Pancreas (tissue), 10 donors: ENCODE measurements around the gene TRIO. TPM values are rescaled to one million over a fixed set of nuclear protein-coding genes. Genes with fewer than 3 reads are reported as not detected.

Experiments used
- ATAC-seq, 4 donors: fragments of 200-7000 bp; cut with Tn5 transposase; one replicate each; pipeline versions ENCODE4 v1.8.0 to v1.9.1; 2020; ENCODE audit warnings: mild to moderate bottlenecking in 4 of 4, moderate library complexity in 4 of 4
- DNase-seq, 6 donors: peaks; one replicate each; pipeline ENCODE4 v3.0.0-alpha.2; 2020
- FAIRE-seq: peaks from 2 replicates; lab custom pipeline; 2012; peaks lifted over from hg19 to GRCh38; lab: Jason Lieb, UNC
- H3K27ac ChIP-seq, 4 donors: fragments of 200-600 bp; sonication (generic); 1 replicate in 3 of 4; 2 replicates in 1 of 4; pipeline versions ENCODE4 v1.5.0 to v1.8.0; 2020
- H3K27me3 ChIP-seq, 4 donors: fragments of 200-600 bp; one replicate each; pipeline ENCODE4 v1.8.0; 2021
- H3K36me3 ChIP-seq, 3 donors: fragments of 200-600 bp; sonication (generic) in 1 of 3; one replicate each; pipeline versions ENCODE4 v1.5.0 to v1.8.0; 2020 to 2021
- H3K4me1 ChIP-seq, 3 donors: fragments of 200-600 bp; one replicate each; pipeline ENCODE4 v1.8.0; 2021
- H3K4me3 ChIP-seq, 4 donors: fragments of 200-600 bp; sonication (generic) in 2 of 4; one replicate each; pipeline versions ENCODE4 v1.5.0 to v1.8.0; 2020 to 2021
- H3K9me3 ChIP-seq, 4 donors: fragments of 200-600 bp; one replicate each; pipeline ENCODE4 v1.8.0; 2021
- WGBS, 2 donors: extraction: QIAGEN DNeasy Blood & Tissue Kit; methylation state at CpG; one replicate each; pipeline ENCODE4 v1.1.7; 2013; 5-methylcytosine and 5-hydroxymethylcytosine counted together
- intact Hi-C, 3 donors: fragments of 100-400 bp; cut with DNase I; formaldehyde crosslinking; loops; one replicate each; pipeline versions ENCODE4 v1.11.1 to v1.14.2; 2022
- polyA plus RNA-seq, 2 donors: library from polyadenylated mRNA; stranded (reverse); fragments of 200-250 nt; gene quantifications; one replicate each; pipeline ENCODE4 v1.2.3, GENCODE V29; 2013
- total RNA-seq, 6 donors: library from RNA; stranded (reverse); fragmentation: NEBNext Ultra II Directional in 4 of 6; extraction: Animal tissue kit (Norgen Biotek cat#: 25700) in 4 of 6; gene quantifications; one replicate each; pipeline versions ENCODE4 v1.2.1 to v1.2.4, GENCODE V29; 2021 to 2023
- TF ChIP-seq, protein P1 (sequence below), 4 donors: fragments of 200-600 bp; sonication (generic) in 3 of 4; IDR thresholded peaks; one replicate each; pipeline versions ENCODE4 v1.5.0 to v1.8.0; 2021; ENCODE audit warnings: antibody characterized with exemption in 4 of 4
- donor health status: healthy with polysubstance abuse.
- donor health status: DM: no; HTN: no; CAD: no; lungs with moderate emphysema.
- donor health status: DM: no; HTN: no; CAD: no.
- donor health status: control.
- donor health status: control.
- donor health status: Bipolar disorder and iron deficiency.
- donor health status: DM: yes; HTN: yes; CAD: no.
- donor health status: DM: no; HTN: no; CAD: no.
- donor health status: DM: no; HTN: no; CAD: no.
- donor health status: DM: yes; HTN: yes; CAD: no.

The TRIO gene
- total and polyA plus RNA-seq, 8 donors, result 27.3 to 82.5 (median 38.3) TPM

DNA sequence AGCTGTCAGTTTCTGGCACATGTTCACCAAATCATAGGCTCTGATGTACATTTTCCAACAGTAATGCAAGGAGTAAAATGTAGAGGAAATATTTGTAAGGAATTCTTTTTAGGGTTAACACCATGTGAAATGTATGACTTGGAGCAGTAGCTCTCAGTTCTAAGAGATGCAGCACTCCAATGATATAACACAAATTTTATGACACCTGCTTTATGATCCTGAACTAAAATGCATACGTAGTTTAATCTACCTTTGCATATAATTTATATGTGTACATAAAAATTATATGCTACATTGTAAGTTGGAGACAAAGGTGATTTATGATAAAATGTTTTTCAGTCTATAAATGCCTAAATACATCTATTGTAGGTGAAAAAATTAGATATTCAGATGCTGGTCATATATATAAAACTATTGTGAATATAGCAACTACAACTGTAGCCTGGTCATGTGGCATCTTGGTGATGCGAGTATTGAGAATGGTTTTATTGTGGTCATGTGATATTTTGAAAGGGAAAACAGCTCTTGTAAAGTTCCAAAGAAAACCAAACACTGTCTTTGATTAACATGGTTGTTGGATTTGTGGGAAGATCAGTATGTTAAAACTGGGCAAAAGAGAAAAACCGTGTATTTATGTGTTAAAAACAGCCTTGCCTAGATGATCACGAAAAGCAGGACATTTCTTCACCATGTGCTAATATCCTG, 171.0 kb downstream of the TRIO start:
- intact Hi-C loops, result no loop called here
- Histone ChIP-seq H3K9me3 (no peaks in the 10 kb centered on the region), H3K27me3 (no peaks in the 10 kb centered on the region), H3K27ac (no peak overlapping the region), H3K4me3 (no peak overlapping the region), H3K4me1 (peaks cover 5 to 13% (median 6%) of the 10 kb centered on the region in 3 donors), H3K36me3 (peaks cover 0 to 8% (median 3%) of the 10 kb centered on the region in 3 donors)
- no peak for FAIRE-seq
- DNase-seq, result no peak
- TF ChIP-seq, protein P1, sequence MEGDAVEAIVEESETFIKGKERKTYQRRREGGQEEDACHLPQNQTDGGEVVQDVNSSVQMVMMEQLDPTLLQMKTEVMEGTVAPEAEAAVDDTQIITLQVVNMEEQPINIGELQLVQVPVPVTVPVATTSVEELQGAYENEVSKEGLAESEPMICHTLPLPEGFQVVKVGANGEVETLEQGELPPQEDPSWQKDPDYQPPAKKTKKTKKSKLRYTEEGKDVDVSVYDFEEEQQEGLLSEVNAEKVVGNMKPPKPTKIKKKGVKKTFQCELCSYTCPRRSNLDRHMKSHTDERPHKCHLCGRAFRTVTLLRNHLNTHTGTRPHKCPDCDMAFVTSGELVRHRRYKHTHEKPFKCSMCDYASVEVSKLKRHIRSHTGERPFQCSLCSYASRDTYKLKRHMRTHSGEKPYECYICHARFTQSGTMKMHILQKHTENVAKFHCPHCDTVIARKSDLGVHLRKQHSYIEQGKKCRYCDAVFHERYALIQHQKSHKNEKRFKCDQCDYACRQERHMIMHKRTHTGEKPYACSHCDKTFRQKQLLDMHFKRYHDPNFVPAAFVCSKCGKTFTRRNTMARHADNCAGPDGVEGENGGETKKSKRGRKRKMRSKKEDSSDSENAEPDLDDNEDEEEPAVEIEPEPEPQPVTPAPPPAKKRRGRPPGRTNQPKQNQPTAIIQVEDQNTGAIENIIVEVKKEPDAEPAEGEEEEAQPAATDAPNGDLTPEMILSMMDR (IDR thresholded peaks at IDR 0.05), result no peak
- 85 to 88% methylated on average over 4 of the region's 4 CpGs for WGBS, 2 donors
- ATAC-seq, result no peak

DNA sequence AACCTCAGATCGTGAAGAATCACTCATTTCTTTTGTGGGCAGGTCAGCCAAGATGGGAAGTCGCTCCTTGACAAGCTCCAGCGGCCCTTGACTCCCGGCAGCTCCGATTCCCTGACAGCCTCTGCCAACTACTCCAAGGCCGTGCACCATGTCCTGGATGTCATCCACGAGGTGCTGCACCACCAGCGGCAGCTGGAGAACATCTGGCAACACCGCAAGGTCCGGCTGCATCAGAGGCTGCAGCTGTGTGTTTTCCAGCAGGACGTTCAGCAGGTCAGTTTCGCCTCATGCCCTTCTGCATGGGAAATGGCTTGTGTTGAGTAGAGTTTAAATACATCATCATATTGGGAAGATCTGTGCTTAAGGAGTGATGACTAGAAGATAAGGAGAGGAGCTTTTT, 173.3 kb downstream of the TRIO start:
- no peak for ATAC-seq
- intact Hi-C loops, result no loop called here

DNA sequence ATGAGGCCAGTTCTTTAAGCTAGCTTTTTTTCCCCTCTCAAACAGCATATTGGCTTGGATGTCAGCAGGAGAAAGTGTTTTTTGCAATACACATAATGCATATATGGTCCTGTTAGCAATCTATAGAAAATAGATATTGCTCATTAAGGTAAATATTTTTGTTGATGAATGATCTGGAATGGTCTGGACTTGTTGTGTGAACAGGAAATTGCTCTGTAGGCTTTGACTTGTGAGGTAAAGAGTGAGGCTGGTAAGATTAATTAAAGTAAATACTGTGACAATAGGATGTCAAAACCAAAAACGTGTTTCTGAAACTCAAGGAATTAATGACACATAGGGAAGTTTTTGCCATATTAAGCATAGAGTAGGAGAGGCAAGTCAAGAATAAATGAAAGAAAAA, 176.0 kb downstream of the TRIO start:
- TF ChIP-seq, protein P1 (IDR thresholded peaks at IDR 0.05), result no peak
- H3K4me1 ChIP-seq, result no peaks in the 10 kb centered on the region
- no peak overlapping the region for H3K27ac ChIP-seq
- no peaks in the 10 kb centered on the region for H3K9me3 ChIP-seq
- H3K4me3 ChIP-seq, result no peak overlapping the region
- intact Hi-C loops, result no loop called here
- peaks cover 0 to 8% (median 3%) of the 10 kb centered on the region in 3 donors for H3K36me3 ChIP-seq
- FAIRE-seq (no peak), DNase-seq (no peak), ATAC-seq (no peak)
- H3K27me3 ChIP-seq, result no peaks in the 10 kb centered on the region
- 42 to 44% methylated on average over 1 of the region's 1 CpG for whole genome bisulfite sequencing, 2 donors

More for the DNA sequence above, 173.3 kb downstream of the TRIO start:
- 75 to 76% methylated on average over 12 of the region's 12 CpGs for WGBS, 2 donors
- H3K27ac ChIP-seq, result no peak overlapping the region
- peaks cover 5 to 8% (median 6%) of the 10 kb centered on the region in 3 donors for H3K4me1 ChIP-seq
- no peak overlapping the region for H3K4me3 ChIP-seq
- FAIRE-seq, result no peak
- TF ChIP-seq, protein P1 (IDR thresholded peaks at IDR 0.05), result no peak
- H3K36me3 ChIP-seq, result peaks cover 0 to 8% (median 3%) of the 10 kb centered on the region in 3 donors
- no peaks in the 10 kb centered on the region for H3K9me3 ChIP-seq
- no peak for DNase-seq
- H3K27me3 ChIP-seq, result no peaks in the 10 kb centered on the region

DNA sequence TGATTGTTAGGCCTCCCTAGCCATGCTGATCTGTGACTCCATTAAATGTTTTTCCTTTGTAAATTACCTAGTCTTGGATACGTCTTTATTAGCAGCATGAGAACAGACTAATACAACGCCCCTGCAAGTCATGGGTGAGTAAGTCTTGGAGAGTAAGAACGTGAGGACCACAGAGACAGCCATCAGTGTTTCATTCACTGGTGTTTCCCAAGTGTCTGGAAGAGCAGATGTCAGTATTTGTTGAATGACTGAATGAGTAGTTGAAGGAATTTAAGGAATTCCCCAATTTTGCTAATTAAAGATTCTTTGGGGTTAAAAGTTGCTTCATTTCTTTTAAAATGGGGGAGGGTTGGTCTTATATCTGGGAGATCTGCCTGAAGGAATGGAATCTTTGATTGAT, 178.8 kb downstream of the TRIO start:
- no peaks in the 10 kb centered on the region for H3K9me3 ChIP-seq
- no peak for FAIRE-seq
- no peaks in the 10 kb centered on the region for H3K4me1 ChIP-seq
- no peak overlapping the region for H3K4me3 ChIP-seq
- H3K36me3 ChIP-seq, result peaks cover 0 to 4% (median 2%) of the 10 kb centered on the region in 3 donors
- DNase-seq, result no peak
- intact Hi-C loops, result no loop called here
- ATAC-seq, result no peak
- H3K27ac ChIP-seq, result no peak overlapping the region
- TF ChIP-seq, protein P1 (IDR thresholded peaks at IDR 0.05), result no peak
- no peaks in the 10 kb centered on the region for H3K27me3 ChIP-seq
- WGBS, 2 donors, result 94 to 96% methylated on average over 3 of the region's 3 CpGs
